HL-60 (cell line): ENCODE data around the gene SLC35F6.

Experiments used
- DNase-seq, 2 experiments: peaks; one replicate each; pipeline ENCODE4 v3.0.0-alpha.2; 2010 to 2020; ENCODE audit warnings: low read depth in 1 of 2, low spot score in 1 of 2
- H3K27ac ChIP-seq: fragments of 250-450 bp; sonication (Bioruptor Pico); replicated peaks from 2 replicates; pipeline ENCODE4 v1.5.1; 2020; ENCODE audit warnings: mild to moderate bottlenecking, moderate library complexity
- H3K27me3 ChIP-seq: fragments of 250-450 bp; sonication (Bioruptor Pico); 2 replicates; pipeline ENCODE4 v1.5.1; 2021; ENCODE audit warnings: mild to moderate bottlenecking, moderate library complexity; ENCODE audit not compliant: insufficient read depth, poor library complexity, severe bottlenecking
- H3K4me3 ChIP-seq: replicated peaks from 2 replicates; pipeline ENCODE4 v1.5.1; 2011; ENCODE audit warnings: mild to moderate bottlenecking, control low read depth, low read length; ENCODE audit not compliant: insufficient read depth
- GABPA ChIP-seq: IDR thresholded peaks from 2 replicates; pipeline ENCODE4 v1.6.1; 2012; ENCODE audit warnings: low read depth
- POLR2AphosphoS5 ChIP-seq: IDR thresholded peaks from 2 replicates; pipeline ENCODE4 v1.6.1; 2012; ENCODE audit warnings: low read depth
- SPI1 ChIP-seq: IDR thresholded peaks from 2 replicates; pipeline ENCODE4 v1.6.1; 2012; ENCODE audit warnings: low read depth, mild to moderate bottlenecking, borderline replicate concordance
- TF ChIP-seq, protein P1 (sequence below): IDR thresholded peaks from one replicate; pipeline ENCODE4 v1.5.1; 2011; ENCODE audit warnings: low read length, control low read depth, inconsistent platforms; ENCODE audit not compliant: insufficient read depth
- TF ChIP-seq, protein P2 (sequence below): IDR thresholded peaks from 2 replicates; pipeline ENCODE4 v1.6.1; 2012; ENCODE audit warnings: low read depth; ENCODE audit not compliant: insufficient replicate concordance

Gene SLC35F6

DNA sequence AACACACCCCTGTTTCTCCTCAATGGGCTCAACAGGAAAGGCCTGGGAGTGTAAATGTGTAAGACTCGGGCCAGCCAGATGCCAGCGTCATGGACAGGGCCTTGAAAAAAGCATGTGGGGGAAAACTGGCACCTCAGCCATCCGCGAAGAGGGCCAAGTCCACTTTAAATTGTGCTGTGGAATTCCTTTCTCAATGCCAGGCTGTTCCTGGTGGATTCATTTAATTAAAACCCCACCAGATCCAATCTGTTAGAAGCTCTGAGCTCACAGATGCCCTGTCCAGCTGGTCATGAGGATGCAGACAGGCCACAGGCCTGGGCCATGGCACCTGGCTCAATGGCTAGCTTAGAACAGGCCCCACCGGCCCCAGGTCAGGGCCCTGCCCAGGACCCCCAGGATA lies 46.7 kb upstream of the SLC35F6 start:
- Histone ChIP-seq H3K27ac (no peak overlapping the region), H3K4me3 (no peak overlapping the region), H3K27me3 (peaks cover 3% of the 10 kb centered on the region)
- no peak for DNase-seq
- no peak for TF ChIP-seq SPI1
- TF ChIP-seq POLR2AphosphoS5: no peak
- TF ChIP-seq, protein P1, sequence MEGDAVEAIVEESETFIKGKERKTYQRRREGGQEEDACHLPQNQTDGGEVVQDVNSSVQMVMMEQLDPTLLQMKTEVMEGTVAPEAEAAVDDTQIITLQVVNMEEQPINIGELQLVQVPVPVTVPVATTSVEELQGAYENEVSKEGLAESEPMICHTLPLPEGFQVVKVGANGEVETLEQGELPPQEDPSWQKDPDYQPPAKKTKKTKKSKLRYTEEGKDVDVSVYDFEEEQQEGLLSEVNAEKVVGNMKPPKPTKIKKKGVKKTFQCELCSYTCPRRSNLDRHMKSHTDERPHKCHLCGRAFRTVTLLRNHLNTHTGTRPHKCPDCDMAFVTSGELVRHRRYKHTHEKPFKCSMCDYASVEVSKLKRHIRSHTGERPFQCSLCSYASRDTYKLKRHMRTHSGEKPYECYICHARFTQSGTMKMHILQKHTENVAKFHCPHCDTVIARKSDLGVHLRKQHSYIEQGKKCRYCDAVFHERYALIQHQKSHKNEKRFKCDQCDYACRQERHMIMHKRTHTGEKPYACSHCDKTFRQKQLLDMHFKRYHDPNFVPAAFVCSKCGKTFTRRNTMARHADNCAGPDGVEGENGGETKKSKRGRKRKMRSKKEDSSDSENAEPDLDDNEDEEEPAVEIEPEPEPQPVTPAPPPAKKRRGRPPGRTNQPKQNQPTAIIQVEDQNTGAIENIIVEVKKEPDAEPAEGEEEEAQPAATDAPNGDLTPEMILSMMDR: no peak
- TF ChIP-seq, protein P2, sequence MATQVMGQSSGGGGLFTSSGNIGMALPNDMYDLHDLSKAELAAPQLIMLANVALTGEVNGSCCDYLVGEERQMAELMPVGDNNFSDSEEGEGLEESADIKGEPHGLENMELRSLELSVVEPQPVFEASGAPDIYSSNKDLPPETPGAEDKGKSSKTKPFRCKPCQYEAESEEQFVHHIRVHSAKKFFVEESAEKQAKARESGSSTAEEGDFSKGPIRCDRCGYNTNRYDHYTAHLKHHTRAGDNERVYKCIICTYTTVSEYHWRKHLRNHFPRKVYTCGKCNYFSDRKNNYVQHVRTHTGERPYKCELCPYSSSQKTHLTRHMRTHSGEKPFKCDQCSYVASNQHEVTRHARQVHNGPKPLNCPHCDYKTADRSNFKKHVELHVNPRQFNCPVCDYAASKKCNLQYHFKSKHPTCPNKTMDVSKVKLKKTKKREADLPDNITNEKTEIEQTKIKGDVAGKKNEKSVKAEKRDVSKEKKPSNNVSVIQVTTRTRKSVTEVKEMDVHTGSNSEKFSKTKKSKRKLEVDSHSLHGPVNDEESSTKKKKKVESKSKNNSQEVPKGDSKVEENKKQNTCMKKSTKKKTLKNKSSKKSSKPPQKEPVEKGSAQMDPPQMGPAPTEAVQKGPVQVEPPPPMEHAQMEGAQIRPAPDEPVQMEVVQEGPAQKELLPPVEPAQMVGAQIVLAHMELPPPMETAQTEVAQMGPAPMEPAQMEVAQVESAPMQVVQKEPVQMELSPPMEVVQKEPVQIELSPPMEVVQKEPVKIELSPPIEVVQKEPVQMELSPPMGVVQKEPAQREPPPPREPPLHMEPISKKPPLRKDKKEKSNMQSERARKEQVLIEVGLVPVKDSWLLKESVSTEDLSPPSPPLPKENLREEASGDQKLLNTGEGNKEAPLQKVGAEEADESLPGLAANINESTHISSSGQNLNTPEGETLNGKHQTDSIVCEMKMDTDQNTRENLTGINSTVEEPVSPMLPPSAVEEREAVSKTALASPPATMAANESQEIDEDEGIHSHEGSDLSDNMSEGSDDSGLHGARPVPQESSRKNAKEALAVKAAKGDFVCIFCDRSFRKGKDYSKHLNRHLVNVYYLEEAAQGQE: no peak
- no peak for TF ChIP-seq GABPA

DNA sequence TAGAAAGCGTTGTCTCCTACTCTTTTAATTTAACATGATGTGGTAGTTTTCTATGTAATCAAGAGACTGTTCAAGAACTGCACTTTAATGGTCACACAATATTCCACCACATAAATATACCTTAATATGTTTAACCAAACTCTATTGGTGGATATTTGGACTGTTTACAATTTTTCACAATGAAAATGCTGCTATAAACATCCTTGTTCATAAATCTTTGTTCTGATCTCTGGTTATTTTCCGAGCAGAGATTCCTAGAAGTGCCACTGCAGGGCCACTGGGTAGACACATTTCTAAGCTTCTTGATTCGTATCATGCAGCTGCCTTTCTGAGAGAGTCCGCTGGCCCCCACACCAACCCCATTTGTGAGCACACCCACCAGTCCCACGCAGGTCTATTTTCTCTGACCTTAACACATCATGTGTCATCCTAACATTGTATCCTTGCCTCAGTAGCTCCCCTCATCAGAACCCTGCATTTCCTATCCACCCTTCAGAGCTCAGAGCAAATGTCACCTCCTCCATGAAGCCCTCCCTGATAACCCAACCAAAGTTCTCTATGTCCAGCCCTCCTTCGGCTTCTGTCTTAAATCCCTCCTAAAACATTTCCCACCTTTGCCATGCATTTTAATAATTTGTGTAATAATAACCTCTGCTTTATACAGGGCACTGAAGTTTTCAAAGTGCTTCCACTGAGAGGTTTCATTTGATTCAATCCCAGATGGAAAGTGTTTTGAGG lies 45.0 kb upstream of the SLC35F6 start:
- DNase-seq: no peak

DNA sequence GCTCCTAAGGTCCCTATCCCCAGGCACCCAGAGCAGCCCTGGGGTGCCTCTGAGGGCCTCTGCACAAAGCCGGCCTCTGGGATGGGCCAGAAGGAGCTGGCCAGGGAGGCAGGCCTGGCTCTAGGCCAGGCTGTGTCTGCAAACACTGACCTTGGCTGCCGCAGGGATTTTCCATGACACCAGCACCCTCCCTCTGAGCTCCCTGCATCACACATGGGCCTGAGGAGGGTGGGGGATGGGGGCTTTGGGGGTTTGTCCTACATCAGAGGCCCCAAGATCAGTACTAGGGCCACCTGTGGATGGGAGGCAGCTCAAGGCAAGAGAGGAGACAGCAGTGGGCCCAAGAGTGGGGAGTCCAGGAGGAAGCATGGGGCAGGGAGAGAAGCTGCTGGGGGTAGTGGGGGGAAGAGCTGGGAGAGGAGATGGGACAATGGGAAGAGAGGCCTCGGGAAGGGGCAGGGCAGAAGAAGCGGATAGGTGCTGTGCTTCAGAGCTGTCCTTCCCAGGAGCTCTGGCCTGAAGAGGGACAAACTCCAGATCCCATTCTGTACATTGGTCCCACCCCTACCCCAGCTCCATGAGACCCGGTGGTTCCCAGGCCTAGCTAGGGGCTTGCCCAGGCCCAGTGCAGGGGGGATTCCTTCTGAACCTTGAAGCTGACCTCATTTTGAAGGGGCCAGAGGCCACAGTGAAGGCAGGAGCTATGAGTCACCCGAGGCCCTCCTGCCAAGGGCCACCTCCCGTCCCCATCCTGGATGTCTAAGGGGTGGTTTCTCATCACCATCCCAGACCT lies 43.6 kb upstream of the SLC35F6 start:
- no peak overlapping the region for H3K4me3 ChIP-seq
- TF ChIP-seq, protein P2: no peak
- TF ChIP-seq, protein P1: no peak
- no peak for TF ChIP-seq SPI1
- no peak for TF ChIP-seq GABPA
- TF ChIP-seq POLR2AphosphoS5: no peak
- peaks cover 3% of the 10 kb centered on the region for H3K27me3 ChIP-seq
- DNase-seq: no peak
- H3K27ac ChIP-seq: no peak overlapping the region

More for the DNA sequence above, 45.0 kb upstream of the SLC35F6 start:
- Histone ChIP-seq H3K27me3 (peaks cover 3% of the 10 kb centered on the region), H3K4me3 (no peak overlapping the region), H3K27ac (no peak overlapping the region)
- no peak for TF ChIP-seq POLR2AphosphoS5
- no peak for TF ChIP-seq GABPA
- no peak for TF ChIP-seq SPI1
- TF ChIP-seq, protein P1: no peak
- TF ChIP-seq, protein P2: no peak
